SK-N-SH treated with all-trans-retinoic acid at 6 μM for 48 hours (cell line): ENCODE data around the gene METTL8.

Experiments used
- ATAC-seq: fragments of 200-7000 bp; cut with Tn5 transposase; 3 replicates; pipeline ENCODE4 v1.9.1; 2020; ENCODE audit warnings: mild to moderate bottlenecking, moderate library complexity
- BACH2 ChIP-seq: fragments of 250-450 bp; sonication (Bioruptor Pico); IDR thresholded peaks from 2 replicates; pipeline ENCODE4 v1.9.0; 2021; ENCODE audit warnings: mild to moderate bottlenecking, borderline replicate concordance
- CREB5 ChIP-seq: fragments of 250-450 bp; sonication (Bioruptor Pico); IDR thresholded peaks from 2 replicates; pipeline ENCODE4 v1.5.1; 2020; ENCODE audit warnings: low read depth, mild to moderate bottlenecking, moderate library complexity
- CSDC2 ChIP-seq: fragments of 250-450 bp; sonication (Bioruptor Pico); IDR thresholded peaks from 2 replicates; pipeline ENCODE4 v1.5.0; 2020; ENCODE audit warnings: mild to moderate bottlenecking, moderate library complexity
- CSRNP3 ChIP-seq: fragments of 250-450 bp; sonication (Bioruptor Pico); IDR thresholded peaks from 2 replicates; pipeline ENCODE4 v1.5.1; 2021; ENCODE audit warnings: mild to moderate bottlenecking, moderate library complexity
- ESRRG ChIP-seq: fragments of 250-450 bp; sonication (Bioruptor Pico); IDR thresholded peaks from 2 replicates; pipeline ENCODE4 v1.6.1; 2021; ENCODE audit warnings: mild to moderate bottlenecking
- OSR1 ChIP-seq: fragments of 250-450 bp; sonication (Bioruptor Pico); IDR thresholded peaks from 2 replicates; pipeline ENCODE4 v1.8.0; 2022; ENCODE audit warnings: moderate library complexity, mild to moderate bottlenecking, inconsistent platforms
- PATZ1 ChIP-seq: fragments of 250-450 bp; sonication (Bioruptor Pico); IDR thresholded peaks from 2 replicates; pipeline ENCODE4 v1.8.0; 2020; ENCODE audit warnings: mild to moderate bottlenecking, moderate library complexity, borderline replicate concordance
- POU6F1 ChIP-seq: fragments of 250-450 bp; sonication (Bioruptor Pico); IDR thresholded peaks from 2 replicates; pipeline ENCODE4 v1.8.0; 2021; ENCODE audit warnings: low read depth, mild to moderate bottlenecking, moderate library complexity, borderline replicate concordance
- PPARA ChIP-seq: fragments of 250-450 bp; sonication (Bioruptor Pico); IDR thresholded peaks from 2 replicates; pipeline ENCODE4 v1.5.0; 2020; ENCODE audit warnings: mild to moderate bottlenecking, borderline replicate concordance
- RARB ChIP-seq: fragments of 250-450 bp; sonication (Bioruptor Pico); IDR thresholded peaks from 2 replicates; pipeline ENCODE4 v1.8.0; 2021; ENCODE audit warnings: mild to moderate bottlenecking, moderate library complexity
- SNAI2 ChIP-seq: fragments of 250-450 bp; sonication (Bioruptor Pico); IDR thresholded peaks from 2 replicates; pipeline ENCODE4 v1.5.0; 2020; ENCODE audit warnings: mild to moderate bottlenecking, moderate library complexity
- TOX ChIP-seq: fragments of 250-450 bp; sonication (Bioruptor Pico); IDR thresholded peaks from 2 replicates; pipeline ENCODE4 v1.8.0; 2021; ENCODE audit warnings: mild to moderate bottlenecking, moderate library complexity, borderline replicate concordance
- TSHZ2 ChIP-seq: fragments of 250-450 bp; sonication (Bioruptor Pico); IDR thresholded peaks from 2 replicates; pipeline ENCODE4 v1.5.0; 2020; ENCODE audit warnings: mild to moderate bottlenecking, moderate library complexity
- ZFP3 ChIP-seq: fragments of 250-450 bp; sonication (Bioruptor Pico); IDR thresholded peaks from 2 replicates; pipeline ENCODE4 v1.5.0; 2020; ENCODE audit warnings: mild to moderate bottlenecking, moderate library complexity
- ZNF8 ChIP-seq: fragments of 450-650 bp; formaldehyde crosslinking; IDR thresholded peaks from 2 replicates; pipeline ENCODE4 v1.5.0; 2020; ENCODE audit warnings: mild to moderate bottlenecking, moderate library complexity

METTL8 gene

GRCh38 chr2:171310889-171311288 lies 122.9 kb downstream of the METTL8 start:
- no peak for ATAC-seq
- TF ChIP-seq ESRRG (CRISPR knock-in tag) (no peak), RARB (CRISPR knock-in tag) (no peak), CSRNP3 (no peak), TSHZ2 (CRISPR knock-in tag) (no peak), CSDC2 (no peak), ZNF8 (no peak), CREB5 (CRISPR knock-in tag) (no peak), OSR1 (CRISPR knock-in tag) (no peak), PATZ1 (CRISPR knock-in tag) (no peak), BACH2 (CRISPR knock-in tag) (no peak), TOX (CRISPR knock-in tag) (no peak), POU6F1 (CRISPR knock-in tag) (no peak), ZFP3 (no peak)

GRCh38 chr2:171309455-171310286 lies 124.1 kb downstream of the METTL8 start:
- no peak for ATAC-seq
- TF ChIP-seq ZNF8, result no peak
- TF ChIP-seq ESRRG (CRISPR knock-in tag), result no peak
- TF ChIP-seq CSRNP3, result no peak
- no peak for TF ChIP-seq SNAI2 (CRISPR knock-in tag)
- TF ChIP-seq RARB (CRISPR knock-in tag), result no peak
- no peak for TF ChIP-seq PPARA
- TF ChIP-seq POU6F1 (CRISPR knock-in tag), result no peak
- TF ChIP-seq ZFP3, result no peak
- TF ChIP-seq, all 23 proteins: peak for 0
